Astrocyte (in vitro differentiated cells and primary cell): ENCODE measurements around the gene SAAL1. TPM values are rescaled to one million over a fixed set of nuclear protein-coding genes. Genes with fewer than 3 reads are reported as not detected.

ENCODE experiments used
- DNase-seq: peaks from one replicate; pipeline ENCODE4 v3.0.0-alpha.2; 2010; ENCODE audit warnings: low read depth
- FAIRE-seq: peaks from 2 replicates; lab custom pipeline; 2011; peaks lifted over from hg19 to GRCh38; lab: Jason Lieb, UNC
- H2AFZ ChIP-seq: 2 replicates; pipeline ENCODE4 v1.6.0; 2012; ENCODE audit warnings: low read depth, low read length, inconsistent platforms
- H3K27ac ChIP-seq: 2 replicates; pipeline ENCODE4 v1.5.1; 2011; ENCODE audit warnings: low read depth, low read length, inconsistent platforms
- H3K27me3 ChIP-seq: 2 replicates; pipeline ENCODE4 v1.6.0; 2011; ENCODE audit warnings: low read length, inconsistent platforms; ENCODE audit not compliant: insufficient read depth
- H3K36me3 ChIP-seq: 2 replicates; pipeline ENCODE4 v1.5.1; 2011; ENCODE audit warnings: low read length, inconsistent platforms; ENCODE audit not compliant: insufficient read depth
- H3K4me1 ChIP-seq: 2 replicates; pipeline ENCODE4 v1.5.1; 2011; ENCODE audit warnings: low read length, inconsistent platforms; ENCODE audit not compliant: insufficient read depth
- H3K4me2 ChIP-seq: 2 replicates; pipeline ENCODE4 v1.6.0; 2012; ENCODE audit warnings: low read length, inconsistent platforms
- H3K4me3 ChIP-seq: 2 replicates; pipeline ENCODE4 v1.5.1; 2011; ENCODE audit warnings: low read depth, mild to moderate bottlenecking, low read length, inconsistent platforms; ENCODE audit not compliant: insufficient read depth
- H3K79me2 ChIP-seq: 2 replicates; pipeline ENCODE4 v1.6.0; 2012; ENCODE audit warnings: mild to moderate bottlenecking, low read length, inconsistent platforms; ENCODE audit not compliant: insufficient read depth
- H3K9ac ChIP-seq: 2 replicates; pipeline ENCODE4 v1.6.0; 2012; ENCODE audit warnings: mild to moderate bottlenecking, low read length, inconsistent platforms
- H3K9me3 ChIP-seq: 2 replicates; pipeline ENCODE4 v1.5.1; 2012; ENCODE audit warnings: low read depth, mild to moderate bottlenecking, low read length, inconsistent platforms; ENCODE audit not compliant: insufficient read depth
- H4K20me1 ChIP-seq: 2 replicates; pipeline ENCODE4 v1.6.0; 2012; ENCODE audit warnings: low read length, inconsistent platforms; ENCODE audit not compliant: insufficient read depth
- H3K27ac Mint-ChIP-seq: one replicate; pipeline ENCODE4 v1.8.0; 2021; ENCODE audit warnings: mild to moderate bottlenecking, mixed read lengths; ENCODE audit not compliant: unreplicated experiment
- H3K27me3 Mint-ChIP-seq: one replicate; pipeline ENCODE4 v1.8.0; 2021; ENCODE audit warnings: low read depth, mixed read lengths; ENCODE audit not compliant: unreplicated experiment
- H3K36me3 Mint-ChIP-seq: one replicate; pipeline ENCODE4 v1.8.0; 2021; ENCODE audit warnings: low read depth, mixed read lengths; ENCODE audit not compliant: unreplicated experiment
- H3K4me1 Mint-ChIP-seq: one replicate; pipeline ENCODE4 v1.8.0; 2021; ENCODE audit warnings: low read depth, mixed read lengths; ENCODE audit not compliant: unreplicated experiment
- H3K4me3 Mint-ChIP-seq: one replicate; pipeline ENCODE4 v1.8.0; 2021; ENCODE audit warnings: mild to moderate bottlenecking, moderate library complexity, mixed read lengths; ENCODE audit not compliant: unreplicated experiment
- H3K9me3 Mint-ChIP-seq: one replicate; pipeline ENCODE4 v1.8.0; 2021; ENCODE audit warnings: mild to moderate bottlenecking, mixed read lengths; ENCODE audit not compliant: unreplicated experiment
- EZH2 ChIP-seq: IDR thresholded peaks from 2 replicates; pipeline ENCODE4 v1.6.1; 2012; ENCODE audit warnings: mild to moderate bottlenecking, low read length, inconsistent platforms; ENCODE audit not compliant: insufficient read depth
- total RNA-seq: library from RNA; stranded (reverse); gene quantifications from 2 replicates; pipeline ENCODE4 v1.2.1, GENCODE V29; 2021
- TF ChIP-seq, protein P1 (sequence below): IDR thresholded peaks from 2 replicates; pipeline ENCODE4 v1.5.1; 2011; ENCODE audit warnings: low read depth, mild to moderate bottlenecking, inconsistent platforms, low read length, moderate library complexity; ENCODE audit not compliant: insufficient read depth

The SAAL1 gene
- total RNA-seq, 1 donor from 2014 or later, result 13.1 TPM

DNA sequence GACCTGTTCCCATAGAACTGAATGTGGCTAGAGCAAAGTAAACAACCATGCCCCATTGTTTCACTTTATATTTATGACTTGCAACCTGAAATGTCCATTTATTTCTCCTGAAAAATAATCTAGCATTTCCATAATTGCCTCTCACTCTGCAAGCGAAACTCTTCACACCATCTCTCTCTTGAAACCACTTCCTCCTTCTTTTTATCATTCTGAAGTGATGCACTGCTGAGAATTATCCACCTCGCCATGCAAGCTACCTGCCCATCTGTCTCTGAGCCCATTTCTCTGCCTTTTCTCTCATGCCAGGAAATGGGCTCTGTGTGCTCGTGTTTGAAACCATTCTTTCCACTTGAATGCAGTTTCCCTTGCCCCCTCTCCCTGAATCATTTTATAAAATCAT is 40.0 kb upstream of the SAAL1 start:
- FAIRE-seq, result no peak

DNA sequence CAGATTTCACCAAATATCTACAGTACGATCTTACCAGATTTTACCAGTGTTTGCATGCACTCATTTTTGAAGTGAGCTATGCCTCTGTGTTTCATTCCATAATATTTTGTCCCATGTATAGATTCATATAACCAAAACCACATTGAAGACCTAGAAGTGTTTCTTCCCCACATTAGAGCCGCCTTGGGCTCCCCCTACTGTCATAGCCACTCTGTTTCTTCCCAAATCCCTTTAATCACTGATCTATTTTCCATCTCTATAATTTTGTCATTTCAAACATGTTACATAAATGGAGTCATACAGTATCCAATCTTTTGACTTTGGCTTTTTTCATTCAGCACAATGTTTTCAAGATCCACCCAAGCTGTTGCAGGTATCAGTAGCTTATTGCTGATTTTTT is 39.1 kb upstream of the SAAL1 start:
- Histone ChIP-seq H3K9ac (no peak overlapping the region), H3K27me3 (no peaks in the 10 kb centered on the region), H3K27ac (no peak overlapping the region), H2AFZ (no peak overlapping the region), H3K4me1 (no peaks in the 10 kb centered on the region), H4K20me1 (no peaks in the 10 kb centered on the region), H3K79me2 (no peaks in the 10 kb centered on the region), H3K9me3 (no peaks in the 10 kb centered on the region), H3K36me3 (no peaks in the 10 kb centered on the region), H3K4me3 (no peak overlapping the region), H3K4me2 (no peak overlapping the region)
- peaks cover 4% of the 10 kb centered on the region for H3K4me1 Mint-ChIP-seq
- no peaks in the 10 kb centered on the region for H3K36me3 Mint-ChIP-seq
- H3K9me3 Mint-ChIP-seq, result peaks cover 3% of the 10 kb centered on the region
- FAIRE-seq (no peak), DNase-seq (no peak)
- peaks cover 3% of the 10 kb centered on the region for H3K27me3 Mint-ChIP-seq
- no peak overlapping the region for H3K27ac Mint-ChIP-seq
- H3K4me3 Mint-ChIP-seq, result no peak overlapping the region
- TF ChIP-seq EZH2, result no peak
- TF ChIP-seq, protein P1, sequence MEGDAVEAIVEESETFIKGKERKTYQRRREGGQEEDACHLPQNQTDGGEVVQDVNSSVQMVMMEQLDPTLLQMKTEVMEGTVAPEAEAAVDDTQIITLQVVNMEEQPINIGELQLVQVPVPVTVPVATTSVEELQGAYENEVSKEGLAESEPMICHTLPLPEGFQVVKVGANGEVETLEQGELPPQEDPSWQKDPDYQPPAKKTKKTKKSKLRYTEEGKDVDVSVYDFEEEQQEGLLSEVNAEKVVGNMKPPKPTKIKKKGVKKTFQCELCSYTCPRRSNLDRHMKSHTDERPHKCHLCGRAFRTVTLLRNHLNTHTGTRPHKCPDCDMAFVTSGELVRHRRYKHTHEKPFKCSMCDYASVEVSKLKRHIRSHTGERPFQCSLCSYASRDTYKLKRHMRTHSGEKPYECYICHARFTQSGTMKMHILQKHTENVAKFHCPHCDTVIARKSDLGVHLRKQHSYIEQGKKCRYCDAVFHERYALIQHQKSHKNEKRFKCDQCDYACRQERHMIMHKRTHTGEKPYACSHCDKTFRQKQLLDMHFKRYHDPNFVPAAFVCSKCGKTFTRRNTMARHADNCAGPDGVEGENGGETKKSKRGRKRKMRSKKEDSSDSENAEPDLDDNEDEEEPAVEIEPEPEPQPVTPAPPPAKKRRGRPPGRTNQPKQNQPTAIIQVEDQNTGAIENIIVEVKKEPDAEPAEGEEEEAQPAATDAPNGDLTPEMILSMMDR, result no peak

More for the DNA sequence above, 40.0 kb upstream of the SAAL1 start:
- Histone ChIP-seq H3K79me2 (no peaks in the 10 kb centered on the region), H3K36me3 (no peaks in the 10 kb centered on the region), H3K27me3 (no peaks in the 10 kb centered on the region), H3K4me2 (no peak overlapping the region), H2AFZ (no peak overlapping the region), H3K9ac (no peak overlapping the region), H3K27ac (no peak overlapping the region), H3K4me1 (no peaks in the 10 kb centered on the region), H3K9me3 (no peaks in the 10 kb centered on the region), H3K4me3 (no peak overlapping the region), H4K20me1 (no peaks in the 10 kb centered on the region)
- H3K4me3 Mint-ChIP-seq, result no peak overlapping the region
- no peaks in the 10 kb centered on the region for H3K36me3 Mint-ChIP-seq
- TF ChIP-seq, protein P1, result no peak
- no peak for TF ChIP-seq EZH2
- no peak overlapping the region for H3K27ac Mint-ChIP-seq
- peaks cover 3% of the 10 kb centered on the region for H3K9me3 Mint-ChIP-seq
- H3K4me1 Mint-ChIP-seq, result peaks cover 4% of the 10 kb centered on the region
- DNase-seq, result no peak
- peaks cover 5% of the 10 kb centered on the region for H3K27me3 Mint-ChIP-seq

DNA sequence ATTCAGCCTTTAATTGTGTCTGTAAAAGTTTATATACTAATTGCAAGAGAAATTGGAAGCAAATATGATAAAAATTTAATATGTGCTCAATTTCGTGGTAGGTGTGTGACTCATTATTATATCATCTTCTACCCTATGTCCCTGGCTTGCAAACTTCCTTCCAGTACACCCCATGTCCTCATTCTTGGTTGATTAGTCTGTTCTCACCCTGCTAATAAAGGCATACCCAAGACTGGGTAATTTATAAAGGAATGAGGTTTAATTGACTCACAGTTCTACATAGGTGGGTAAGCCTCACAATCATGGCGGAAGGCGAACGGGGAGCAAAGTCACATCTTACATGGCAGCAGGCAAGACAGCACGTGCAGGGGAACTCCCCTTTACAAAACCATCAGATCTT is 38.4 kb upstream of the SAAL1 start:
- no peak overlapping the region for H3K4me3 ChIP-seq
- Mint-ChIP-seq H3K27ac (no peak overlapping the region), H3K4me1 (peaks cover 4% of the 10 kb centered on the region), H3K4me3 (no peak overlapping the region), H3K27me3 (peaks cover 3% of the 10 kb centered on the region), H3K36me3 (no peaks in the 10 kb centered on the region), H3K9me3 (peaks cover 3% of the 10 kb centered on the region)
- no peak for FAIRE-seq
- no peak for DNase-seq
- H3K4me2 ChIP-seq, result no peak overlapping the region
- H3K9me3 ChIP-seq, result no peaks in the 10 kb centered on the region
- no peaks in the 10 kb centered on the region for H3K27me3 ChIP-seq
- no peak overlapping the region for H3K9ac ChIP-seq
- no peaks in the 10 kb centered on the region for H3K4me1 ChIP-seq
- no peaks in the 10 kb centered on the region for H3K79me2 ChIP-seq
- no peak overlapping the region for H3K27ac ChIP-seq
- H3K36me3 ChIP-seq, result no peaks in the 10 kb centered on the region
- no peak overlapping the region for H2AFZ ChIP-seq
- no peaks in the 10 kb centered on the region for H4K20me1 ChIP-seq
- TF ChIP-seq EZH2, result no peak
- TF ChIP-seq, protein P1, result no peak
